ENCODE results near the gene SERPINB6. TPM values are rescaled to one million over a fixed set of nuclear protein-coding genes. Genes with fewer than 3 reads are reported as not detected.

The SERPINB6 gene
- total and polyA plus RNA-seq, 9 of the 15 experiments (the other 6 are each of a cell fraction or from before 2014, with no cell fraction given), result 86.6 to 211 (median 143) TPM

GRCh38 chr6:2979819-2980464 is 8.6 kb upstream of the SERPINB6 start (continued):
- TF ChIP-seq REST (IDR thresholded peaks at IDR 0.05; ENCODE audit: borderline replicate concordance) (no peak; the same call in 1 of the 2 replicates), REST (CRISPR knock-in tag; IDR thresholded peaks at IDR 0.05; ENCODE audit: low read depth) (0 out of 2 replicates have a peak, but pooled peaks have one; percentile 21), MXI1 (IDR thresholded peaks at IDR 0.05; ENCODE audit: low read depth, low read length) (no peak), ZNF263 (CRISPR knock-in tag; IDR thresholded peaks at IDR 0.05; ENCODE audit: borderline replicate concordance) (no peak), ZBTB9 (CRISPR knock-in tag; IDR thresholded peaks at IDR 0.05) (peak; percentile 96), PHB2 (IDR thresholded peaks at IDR 0.05; ENCODE audit: low read depth) (no peak), RFX5 (IDR thresholded peaks at IDR 0.05; ENCODE audit: low read depth, low read length) (no peak), EGR1 (conservative IDR thresholded peaks at IDR 0.05) (peak; percentile 28; the same call in 1 of the 2 replicates), PRDM10 (IDR thresholded peaks at IDR 0.05; ENCODE audit: partially characterized antibody) (no peak), ZNF699 (CRISPR knock-in tag; IDR thresholded peaks at IDR 0.05; ENCODE audit: insufficient replicate concordance) (no peak), ZNF696 (CRISPR knock-in tag; conservative IDR thresholded peaks at IDR 0.05) (peak; percentile 64; the same call in 1 of the 2 replicates), BRF2 (IDR thresholded peaks at IDR 0.05; ENCODE audit: borderline replicate concordance, insufficient read depth, insufficient read length) (no peak), PTBP1 (IDR thresholded peaks at IDR 0.05; ENCODE audit: low read depth, low read length) (no peak)

All from K562 (cell line).